ENCODE results near the gene PEX11A. TPM values are rescaled to one million over a fixed set of nuclear protein-coding genes. Genes with fewer than 3 reads are reported as not detected.

The PEX11A gene, protein sequence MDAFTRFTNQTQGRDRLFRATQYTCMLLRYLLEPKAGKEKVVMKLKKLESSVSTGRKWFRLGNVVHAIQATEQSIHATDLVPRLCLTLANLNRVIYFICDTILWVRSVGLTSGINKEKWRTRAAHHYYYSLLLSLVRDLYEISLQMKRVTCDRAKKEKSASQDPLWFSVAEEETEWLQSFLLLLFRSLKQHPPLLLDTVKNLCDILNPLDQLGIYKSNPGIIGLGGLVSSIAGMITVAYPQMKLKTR
- polyA plus RNA-seq, result 1 to 10 TPM; 4.2 to 5.7 TPM

- no peaks in the 10 kb centered on the region for H3K9me3 ChIP-seq (ENCODE audit: control insufficient read depth in 2 of 2, insufficient read depth in 1 of 2, low read depth in 1 of 2, low read length in 1 of 2)
- H3K27ac ChIP-seq (ENCODE audit: low read depth in 2 of 2, low read length in 1 of 2), result peak within 1 kb of the TSS; percentile 53 to 75
Measured at GRCh38 chr15:89690276-89691218, at the start of gene PEX11A, which contains the start of gene WDR93. Gene PEX11A, minus strand, starts transcription at chr15:89690754. Its CDS starts 122 bp downstream, at chr15:89690632. Gene WDR93, plus strand, starts transcription at chr15:89690811. Its CDS starts 10,936 bp downstream, at chr15:89701747.

GRCh38 chr15:89740137-89740536 is 49.6 kb upstream of the PEX11A start:
- Histone ChIP-seq H3K27ac (ENCODE audit: low read depth in 2 of 2, low read length in 1 of 2) (no peak overlapping the region), H3K27me3 (ENCODE audit: control insufficient read depth in 1 of 2, insufficient read depth in 2 of 2, low read length in 2 of 2) (no peaks in the 10 kb centered on the region), H3K4me1 (ENCODE audit: control insufficient read depth in 2 of 2, insufficient read depth in 2 of 2, low read length in 1 of 2) (no peaks in the 10 kb centered on the region), H3K9me3 (ENCODE audit: control insufficient read depth in 2 of 2, insufficient read depth in 1 of 2, low read depth in 1 of 2, low read length in 1 of 2) (no peaks in the 10 kb centered on the region), H3K4me3 (ENCODE audit: low read depth in 1 of 2, low read length in 2 of 2) (no peak overlapping the region), H3K36me3 (ENCODE audit: control insufficient read depth in 2 of 2, insufficient read depth in 2 of 2, low read length in 1 of 2) (no peaks in the 10 kb centered on the region)
- WGBS, 2 donors, result 4 to 5% methylated on average over 8 of the region's 8 CpGs

More at GRCh38 chr15:89690276-89691218, at the start of gene PEX11A, which contains the start of gene WDR93:
- Histone ChIP-seq H3K36me3 (ENCODE audit: control insufficient read depth in 2 of 2, insufficient read depth in 2 of 2, low read length in 1 of 2) (no peaks in the 10 kb centered on the region), H3K4me3 (ENCODE audit: low read depth in 1 of 2, low read length in 2 of 2) (peak within 1 kb of the TSS; percentile 83 to 90), H3K4me1 (ENCODE audit: control insufficient read depth in 2 of 2, insufficient read depth in 2 of 2, low read length in 1 of 2) (no peaks in the 10 kb centered on the region), H3K27me3 (ENCODE audit: control insufficient read depth in 1 of 2, insufficient read depth in 2 of 2, low read length in 2 of 2) (no peaks in the 10 kb centered on the region)
- 2 to 3% methylated on average over 58 to 60 of the region's 60 CpGs for WGBS, 2 donors

GRCh38 chr15:89735773-89736172 is 45.2 kb upstream of the PEX11A start:
- WGBS, 2 donors, result 61 to 71% methylated on average over 4 of the region's 4 CpGs
- H3K27ac ChIP-seq (ENCODE audit: low read depth in 2 of 2, low read length in 1 of 2), result no peak overlapping the region

DNA sequence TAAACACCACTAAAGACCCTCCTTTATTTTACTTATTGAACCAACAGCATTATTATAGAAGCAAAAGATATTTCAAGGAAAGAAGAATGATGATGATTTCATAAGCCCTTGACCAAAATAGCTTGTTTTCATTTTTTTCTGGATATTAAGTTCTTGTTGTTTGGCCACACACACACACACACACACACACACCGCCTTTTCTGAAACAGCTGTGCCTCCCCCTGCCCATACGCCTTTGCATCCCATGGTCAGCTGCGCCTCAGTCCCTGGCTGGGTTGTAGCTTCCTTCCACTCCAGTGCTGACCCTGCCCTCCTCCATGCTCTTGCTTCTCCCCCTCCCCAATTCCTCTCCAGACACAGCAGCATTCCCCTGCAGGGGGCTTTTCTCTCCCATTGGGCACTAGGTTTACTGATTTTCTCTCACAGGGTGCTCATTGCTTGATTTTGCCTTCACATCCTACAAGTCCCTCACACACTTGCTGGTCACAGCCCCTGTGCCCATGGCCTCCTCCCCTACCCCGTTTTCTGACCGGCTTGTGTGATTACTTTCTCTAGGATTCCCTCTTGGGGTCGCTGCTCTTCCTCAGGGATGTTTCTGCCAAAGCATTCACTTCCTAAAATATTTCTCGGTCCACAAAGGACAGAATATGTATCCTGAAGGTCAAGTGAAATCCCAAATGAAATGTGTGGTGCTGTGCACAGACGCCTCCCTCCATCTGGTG is 42.1 kb upstream of the PEX11A start:
- Histone ChIP-seq H3K27me3 (ENCODE audit: control insufficient read depth in 1 of 2, insufficient read depth in 2 of 2, low read length in 2 of 2) (no peaks in the 10 kb centered on the region), H3K36me3 (ENCODE audit: control insufficient read depth in 2 of 2, insufficient read depth in 2 of 2, low read length in 1 of 2) (no peaks in the 10 kb centered on the region), H3K4me3 (ENCODE audit: low read depth in 1 of 2, low read length in 2 of 2) (no peak overlapping the region), H3K9me3 (ENCODE audit: control insufficient read depth in 2 of 2, insufficient read depth in 1 of 2, low read depth in 1 of 2, low read length in 1 of 2) (no peaks in the 10 kb centered on the region), H3K27ac (ENCODE audit: low read depth in 2 of 2, low read length in 1 of 2) (no peak overlapping the region), H3K4me1 (ENCODE audit: control insufficient read depth in 2 of 2, insufficient read depth in 2 of 2, low read length in 1 of 2) (no peaks in the 10 kb centered on the region)
- 57 to 67% methylated on average over 8 of the region's 8 CpGs for WGBS, 2 donors

More at GRCh38 chr15:89735773-89736172, 45.2 kb upstream of the PEX11A start:
- H3K36me3 ChIP-seq (ENCODE audit: control insufficient read depth in 2 of 2, insufficient read depth in 2 of 2, low read length in 1 of 2), result no peaks in the 10 kb centered on the region
- H3K4me1 ChIP-seq (ENCODE audit: control insufficient read depth in 2 of 2, insufficient read depth in 2 of 2, low read length in 1 of 2), result no peaks in the 10 kb centered on the region
- no peak overlapping the region for H3K4me3 ChIP-seq (ENCODE audit: low read depth in 1 of 2, low read length in 2 of 2)
- H3K9me3 ChIP-seq (ENCODE audit: control insufficient read depth in 2 of 2, insufficient read depth in 1 of 2, low read depth in 1 of 2, low read length in 1 of 2), result no peaks in the 10 kb centered on the region
- H3K27me3 ChIP-seq (ENCODE audit: control insufficient read depth in 1 of 2, insufficient read depth in 2 of 2, low read length in 2 of 2), result no peaks in the 10 kb centered on the region

DNA sequence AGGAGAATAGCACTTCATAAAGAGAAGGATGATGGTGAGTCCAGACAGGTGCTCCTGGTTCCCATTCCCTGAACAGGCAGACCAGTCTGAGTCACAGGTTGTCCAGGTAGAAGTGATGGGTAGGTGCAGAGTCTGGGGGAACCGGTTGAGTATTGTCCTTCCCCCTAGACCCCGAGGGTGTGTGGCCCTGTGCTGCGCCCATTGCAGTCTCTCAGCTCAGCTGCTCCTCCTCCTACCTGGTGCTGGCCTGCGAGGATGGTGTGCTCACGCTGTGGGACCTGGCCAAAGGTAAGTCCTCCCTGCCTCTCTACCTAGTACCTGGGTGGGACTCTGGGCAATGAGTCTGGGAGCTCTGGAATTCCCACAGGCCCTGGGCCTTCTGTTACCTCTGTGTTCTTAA is 40.7 kb upstream of the PEX11A start:
- H3K4me1 ChIP-seq (ENCODE audit: control insufficient read depth in 2 of 2, insufficient read depth in 2 of 2, low read length in 1 of 2), result no peaks in the 10 kb centered on the region
- 83 to 86% methylated on average over 5 of the region's 5 CpGs for WGBS, 2 donors
- no peak overlapping the region for H3K27ac ChIP-seq (ENCODE audit: low read depth in 2 of 2, low read length in 1 of 2)
- H3K9me3 ChIP-seq (ENCODE audit: control insufficient read depth in 2 of 2, insufficient read depth in 1 of 2, low read depth in 1 of 2, low read length in 1 of 2), result no peaks in the 10 kb centered on the region
- no peak overlapping the region for H3K4me3 ChIP-seq (ENCODE audit: low read depth in 1 of 2, low read length in 2 of 2)
- no peaks in the 10 kb centered on the region for H3K27me3 ChIP-seq (ENCODE audit: control insufficient read depth in 1 of 2, insufficient read depth in 2 of 2, low read length in 2 of 2)
- H3K36me3 ChIP-seq (ENCODE audit: control insufficient read depth in 2 of 2, insufficient read depth in 2 of 2, low read length in 1 of 2), result no peaks in the 10 kb centered on the region

- Histone ChIP-seq H3K27ac (ENCODE audit: low read depth in 2 of 2, low read length in 1 of 2) (no peak overlapping the region), H3K9me3 (ENCODE audit: control insufficient read depth in 2 of 2, insufficient read depth in 1 of 2, low read depth in 1 of 2, low read length in 1 of 2) (no peaks in the 10 kb centered on the region), H3K27me3 (ENCODE audit: control insufficient read depth in 1 of 2, insufficient read depth in 2 of 2, low read length in 2 of 2) (no peaks in the 10 kb centered on the region), H3K4me3 (ENCODE audit: low read depth in 1 of 2, low read length in 2 of 2) (no peak overlapping the region), H3K36me3 (ENCODE audit: control insufficient read depth in 2 of 2, insufficient read depth in 2 of 2, low read length in 1 of 2) (no peaks in the 10 kb centered on the region), H3K4me1 (ENCODE audit: control insufficient read depth in 2 of 2, insufficient read depth in 2 of 2, low read length in 1 of 2) (no peaks in the 10 kb centered on the region)
- WGBS, 2 donors, result 45% methylated on average over 2 of the region's 2 CpGs
Measured at GRCh38 chr15:89728254-89728653, 37.7 kb upstream of the PEX11A start.

DNA sequence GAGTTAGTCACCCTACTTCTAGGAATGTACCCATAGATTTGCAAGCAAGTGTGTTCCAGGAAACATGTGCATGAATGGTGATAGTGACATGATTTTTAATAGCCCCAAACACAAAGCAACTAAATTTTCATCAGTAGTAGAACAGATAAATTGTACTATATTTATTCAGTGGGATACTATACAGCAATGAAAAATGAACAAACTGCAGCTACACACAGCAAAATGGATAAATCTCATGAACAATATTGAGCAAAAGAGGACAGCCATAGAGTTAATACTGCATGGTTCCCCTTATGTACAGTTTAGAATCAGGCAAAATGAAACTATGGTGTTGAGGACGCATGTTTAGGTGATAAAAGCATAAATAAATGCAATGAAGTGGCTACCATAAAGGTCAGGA is 34.5 kb upstream of the PEX11A start:
- H3K4me1 ChIP-seq (ENCODE audit: control insufficient read depth in 2 of 2, insufficient read depth in 2 of 2, low read length in 1 of 2), result no peaks in the 10 kb centered on the region
- H3K4me3 ChIP-seq (ENCODE audit: low read depth in 1 of 2, low read length in 2 of 2), result no peak overlapping the region
- 89 to 93% methylated on average over 1 of the region's 1 CpG for WGBS, 2 donors
- H3K27me3 ChIP-seq (ENCODE audit: control insufficient read depth in 1 of 2, insufficient read depth in 2 of 2, low read length in 2 of 2), result no peaks in the 10 kb centered on the region
- no peak overlapping the region for H3K27ac ChIP-seq (ENCODE audit: low read depth in 2 of 2, low read length in 1 of 2)
- H3K9me3 ChIP-seq (ENCODE audit: control insufficient read depth in 2 of 2, insufficient read depth in 1 of 2, low read depth in 1 of 2, low read length in 1 of 2), result no peaks in the 10 kb centered on the region
- no peaks in the 10 kb centered on the region for H3K36me3 ChIP-seq (ENCODE audit: control insufficient read depth in 2 of 2, insufficient read depth in 2 of 2, low read length in 1 of 2)

DNA sequence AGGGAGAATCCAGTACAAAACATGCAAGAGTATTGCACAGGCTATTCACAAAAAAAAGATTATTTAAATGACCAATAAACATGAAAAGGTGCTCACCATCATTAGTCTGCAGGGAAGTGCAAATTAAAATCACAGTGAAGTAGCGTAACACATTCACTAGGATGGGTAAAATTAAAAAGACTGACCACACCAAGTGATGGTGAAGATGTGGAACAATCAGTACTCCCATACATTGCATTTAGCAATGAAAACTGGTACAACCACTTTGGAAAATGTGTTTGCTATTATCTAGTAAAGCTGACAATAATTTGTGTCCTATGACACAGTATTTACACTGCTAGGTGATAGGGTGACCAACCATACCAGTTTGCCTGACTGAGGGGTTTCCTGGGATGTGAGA is 34.1 kb upstream of the PEX11A start:
- H3K9me3 ChIP-seq (ENCODE audit: control insufficient read depth in 2 of 2, insufficient read depth in 1 of 2, low read depth in 1 of 2, low read length in 1 of 2), result no peaks in the 10 kb centered on the region
- H3K27me3 ChIP-seq (ENCODE audit: control insufficient read depth in 1 of 2, insufficient read depth in 2 of 2, low read length in 2 of 2), result no peaks in the 10 kb centered on the region
- H3K36me3 ChIP-seq (ENCODE audit: control insufficient read depth in 2 of 2, insufficient read depth in 2 of 2, low read length in 1 of 2), result no peaks in the 10 kb centered on the region
- no peak overlapping the region for H3K4me3 ChIP-seq (ENCODE audit: low read depth in 1 of 2, low read length in 2 of 2)
- H3K27ac ChIP-seq (ENCODE audit: low read depth in 2 of 2, low read length in 1 of 2), result no peak overlapping the region
- no peaks in the 10 kb centered on the region for H3K4me1 ChIP-seq (ENCODE audit: control insufficient read depth in 2 of 2, insufficient read depth in 2 of 2, low read length in 1 of 2)
- 97 to 100% methylated on average over 1 of the region's 1 CpG for WGBS, 2 donors

DNA sequence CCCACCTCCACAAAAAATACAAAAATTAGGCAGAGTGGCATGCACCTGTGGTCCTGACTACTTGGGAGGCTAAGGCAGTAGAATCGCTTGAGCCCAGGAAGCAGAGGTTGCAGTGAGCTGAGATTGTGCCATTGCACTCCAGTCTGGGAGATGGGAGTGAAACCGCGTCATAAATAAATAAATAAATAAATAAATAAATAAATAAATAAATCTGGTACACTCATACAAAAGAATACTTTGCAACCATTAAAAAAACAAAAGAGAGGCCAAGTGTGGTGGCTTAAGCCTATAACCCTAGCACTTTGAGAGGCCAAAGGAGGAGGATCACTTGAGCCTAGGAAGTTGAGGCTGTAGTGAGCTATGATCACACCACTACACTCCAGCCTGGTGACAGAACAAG is 32.5 kb upstream of the PEX11A start:
- Histone ChIP-seq H3K36me3 (ENCODE audit: control insufficient read depth in 2 of 2, insufficient read depth in 2 of 2, low read length in 1 of 2) (no peaks in the 10 kb centered on the region), H3K9me3 (ENCODE audit: control insufficient read depth in 2 of 2, insufficient read depth in 1 of 2, low read depth in 1 of 2, low read length in 1 of 2) (no peaks in the 10 kb centered on the region), H3K27me3 (ENCODE audit: control insufficient read depth in 1 of 2, insufficient read depth in 2 of 2, low read length in 2 of 2) (no peaks in the 10 kb centered on the region), H3K27ac (ENCODE audit: low read depth in 2 of 2, low read length in 1 of 2) (no peak overlapping the region), H3K4me3 (ENCODE audit: low read depth in 1 of 2, low read length in 2 of 2) (no peak overlapping the region), H3K4me1 (ENCODE audit: control insufficient read depth in 2 of 2, insufficient read depth in 2 of 2, low read length in 1 of 2) (no peaks in the 10 kb centered on the region)
- 63 to 84% methylated on average over 3 of the region's 3 CpGs for WGBS, 2 donors
